Stimulated activated CD4-positive, alpha-beta T cell treated with anti-CD3 and anti-CD28 coated beads, Interleukin-12 subunit alpha, Interleukin-12 subunit beta, amount 100 ng/mL, for 48 hours (primary cell): ENCODE measurements around the gene SETBP1.

Experiments used
- DNase-seq, 3 donors: peaks; one replicate each; pipeline ENCODE4 v3.0.0-alpha.2; 2020; ENCODE audit warnings: low read depth in 2 of 3, low spot score in 1 of 3

SETBP1 gene

DNA sequence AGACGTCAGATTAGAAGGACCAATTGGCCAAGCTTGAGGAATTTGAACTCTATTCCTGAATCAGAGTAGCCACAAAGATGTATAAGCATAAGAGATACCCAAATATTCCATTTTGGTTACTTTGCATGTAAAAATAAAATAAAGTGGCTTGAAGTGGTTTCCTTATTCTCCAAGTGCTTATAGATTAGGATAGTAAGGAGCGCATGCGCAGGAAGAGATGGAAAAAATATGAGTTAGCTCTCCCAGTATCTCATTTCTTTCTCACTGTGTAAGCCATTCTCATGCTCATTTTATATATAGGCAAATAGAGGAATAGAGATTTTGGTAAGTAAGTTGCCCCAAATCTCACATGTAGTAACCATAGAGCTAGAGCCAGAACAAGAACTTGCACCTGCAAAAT is 241.3 kb downstream of the SETBP1 start:
- no peak for DNase-seq

- no peak for DNase-seq
Observed at GRCh38 chr18:44922968-44923367, 242.3 kb downstream of the SETBP1 start.

GRCh38 chr18:44924785-44925499 is 244.3 kb downstream of the SETBP1 start:
- no peak for DNase-seq

DNA sequence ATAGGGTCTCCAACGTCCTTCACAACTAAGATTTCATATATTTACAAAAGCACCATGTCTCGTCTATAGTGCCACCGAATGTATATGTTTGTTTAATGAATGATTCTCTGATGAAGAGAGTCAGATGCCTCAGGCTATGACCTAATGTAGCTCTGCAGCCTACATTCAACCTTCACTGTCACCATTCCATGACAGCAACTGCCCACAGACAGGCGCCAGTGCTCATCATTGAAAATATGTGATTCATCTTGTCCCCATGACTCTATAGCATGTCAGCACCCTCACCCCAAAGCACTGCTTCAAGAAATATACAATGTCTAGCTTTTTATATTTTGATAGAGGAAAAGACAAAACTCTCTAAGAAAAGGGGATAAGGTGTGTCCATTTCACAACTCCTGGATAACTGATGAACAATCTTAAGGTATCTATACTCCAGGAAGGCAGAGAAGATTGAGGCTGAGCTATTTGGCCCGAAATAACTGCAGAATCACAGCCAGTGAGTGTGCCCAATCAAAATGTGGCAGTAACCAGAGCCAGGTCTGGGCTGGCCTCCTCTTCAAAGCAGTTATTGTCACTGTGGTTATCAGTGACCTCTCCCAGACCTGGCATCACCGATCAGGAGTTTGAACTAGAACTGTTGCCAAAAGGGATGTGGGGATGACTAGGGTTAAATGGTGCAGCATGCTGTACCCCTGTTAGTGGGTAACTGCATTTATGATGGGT is 246.6 kb downstream of the SETBP1 start:
- no peak for DNase-seq

DNA sequence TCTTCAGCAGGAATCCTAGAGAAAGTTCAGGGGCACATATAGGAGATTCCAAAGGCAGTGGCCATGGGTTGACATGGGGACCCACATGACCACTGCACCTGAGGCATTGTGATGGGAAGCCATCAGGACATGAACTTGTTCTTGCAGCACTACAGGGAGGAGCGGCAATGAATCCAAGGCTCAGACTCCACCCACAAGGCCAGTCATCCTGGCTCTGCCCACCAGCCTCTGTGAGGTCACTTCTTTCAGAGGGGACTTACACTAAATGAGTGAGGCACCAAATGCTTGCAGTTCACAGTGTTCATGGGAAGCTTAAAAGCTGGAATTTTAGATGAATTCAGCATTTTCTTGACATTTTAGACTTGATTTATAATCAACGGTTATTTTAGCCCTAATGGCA is 254.2 kb downstream of the SETBP1 start:
- DNase-seq: no peak

- DNase-seq: no peak
Observed at GRCh38 chr18:44935455-44935854, 254.8 kb downstream of the SETBP1 start.

DNA sequence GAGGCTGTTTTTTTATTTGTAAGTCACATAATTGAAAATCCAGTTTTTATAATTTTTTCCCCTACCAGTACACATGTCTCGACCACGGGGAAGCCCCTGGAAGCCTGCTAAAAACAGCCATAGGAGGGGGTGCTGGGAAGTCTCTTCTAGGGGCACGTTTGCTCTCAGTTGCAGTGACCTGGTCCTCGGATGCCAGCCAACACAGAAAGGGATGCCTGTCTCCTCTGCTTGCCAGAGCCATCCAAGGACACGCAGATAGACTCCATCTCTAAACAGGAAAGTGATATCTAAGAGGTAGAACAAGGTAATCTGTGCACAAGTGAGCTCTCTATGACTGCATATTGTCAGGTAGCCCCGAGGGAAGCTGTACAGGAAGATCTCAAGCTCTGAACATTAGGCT is 255.8 kb downstream of the SETBP1 start:
- no peak for DNase-seq

DNA sequence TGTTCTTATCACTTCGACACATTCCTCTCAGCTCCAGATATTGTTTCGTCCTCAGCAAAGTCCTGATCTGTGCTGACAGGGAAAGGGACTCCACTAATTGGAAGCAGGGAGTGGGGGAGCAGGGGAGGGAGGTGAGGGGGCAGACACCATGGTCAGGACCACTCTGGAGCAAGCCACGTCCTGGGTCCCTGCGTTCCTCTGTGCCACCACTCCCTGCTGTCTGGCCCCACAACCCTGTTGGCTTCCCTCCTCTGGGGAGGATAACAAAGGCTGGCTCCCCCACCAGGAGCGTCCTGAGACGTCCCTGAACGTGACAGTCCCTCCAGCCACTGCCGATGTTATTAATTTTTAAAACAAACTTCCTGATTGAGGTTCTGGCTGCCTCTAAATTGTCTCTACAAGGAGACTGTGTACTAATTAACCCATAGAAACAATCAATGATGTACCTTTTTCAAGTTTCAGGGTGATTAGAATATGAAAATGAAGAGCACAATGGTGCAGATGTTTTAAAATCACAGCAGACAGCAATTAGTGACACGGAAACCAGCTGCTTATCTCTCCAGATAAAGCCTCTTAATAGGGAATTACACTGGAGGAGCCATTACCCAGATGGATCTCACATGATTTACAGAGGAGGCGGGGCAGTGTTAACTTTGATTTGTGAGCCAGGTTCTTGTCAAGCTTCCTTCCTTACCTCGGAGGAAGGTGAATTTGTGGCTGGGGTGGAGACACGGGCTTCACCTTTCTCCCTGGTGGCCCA is 257.5 kb downstream of the SETBP1 start:
- no peak for DNase-seq

DNA sequence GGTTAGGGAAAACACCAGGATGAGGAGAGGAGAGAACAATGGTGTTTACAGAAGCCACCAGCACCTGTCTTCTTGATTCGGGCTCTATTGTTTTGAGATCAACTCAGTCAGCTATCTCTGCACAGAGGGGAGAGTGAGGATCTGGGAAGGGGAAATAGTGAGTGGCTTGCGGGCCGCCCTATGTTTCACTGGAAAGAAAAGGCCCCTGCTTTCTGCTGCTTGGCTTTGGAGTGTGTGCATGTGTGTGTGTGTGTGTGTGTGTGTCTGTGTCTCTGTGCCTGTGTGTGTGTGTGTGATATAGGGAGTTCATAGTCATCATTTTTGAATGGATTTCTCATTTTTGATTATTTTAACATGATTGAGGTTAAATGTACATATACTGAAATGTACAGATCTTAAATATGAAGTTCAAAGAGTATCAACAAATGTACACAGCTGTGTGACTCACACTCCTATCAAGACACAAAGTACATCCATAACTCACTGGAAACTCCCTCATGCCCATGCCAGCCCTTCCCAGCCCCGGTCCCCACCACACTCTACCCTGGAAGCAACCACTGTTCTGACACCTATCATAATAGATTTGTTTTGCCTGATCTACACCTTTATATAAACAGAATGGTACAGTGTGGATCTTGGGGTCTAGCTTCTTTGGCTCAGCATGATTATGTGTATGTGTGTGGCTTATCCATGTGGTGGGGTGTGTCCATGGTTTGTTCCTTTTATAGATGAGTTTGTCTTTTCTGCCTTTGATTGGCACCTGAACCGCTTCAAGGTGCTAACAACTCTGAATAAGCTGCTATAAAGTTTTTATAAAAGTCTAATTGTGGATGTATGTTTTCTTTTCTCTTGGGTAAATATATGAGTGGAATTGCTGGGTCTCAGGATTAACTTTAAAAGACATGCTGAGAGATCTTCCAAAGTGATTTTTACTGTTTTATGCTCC is 258.3 kb downstream of the SETBP1 start:
- no peak for DNase-seq

DNA sequence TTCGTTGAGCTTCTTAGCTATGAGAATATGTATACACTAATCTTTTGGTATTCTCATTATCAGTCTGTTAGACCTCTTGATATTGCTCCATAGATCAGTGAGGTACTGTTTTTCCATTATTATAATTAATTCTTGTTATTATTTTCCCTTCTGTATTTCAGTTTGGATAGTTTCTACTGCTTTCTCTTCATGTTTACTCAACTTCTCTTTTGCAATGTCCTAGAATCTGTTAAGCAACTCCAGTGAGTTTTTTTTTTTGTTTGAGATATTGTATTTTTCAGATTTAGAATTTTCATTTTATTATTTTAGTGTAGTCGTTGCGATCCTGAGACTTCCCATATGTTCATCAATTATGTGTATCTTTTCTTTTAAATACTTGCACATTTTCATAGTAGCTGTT is 260.8 kb downstream of the SETBP1 start:
- DNase-seq: no peak

DNA sequence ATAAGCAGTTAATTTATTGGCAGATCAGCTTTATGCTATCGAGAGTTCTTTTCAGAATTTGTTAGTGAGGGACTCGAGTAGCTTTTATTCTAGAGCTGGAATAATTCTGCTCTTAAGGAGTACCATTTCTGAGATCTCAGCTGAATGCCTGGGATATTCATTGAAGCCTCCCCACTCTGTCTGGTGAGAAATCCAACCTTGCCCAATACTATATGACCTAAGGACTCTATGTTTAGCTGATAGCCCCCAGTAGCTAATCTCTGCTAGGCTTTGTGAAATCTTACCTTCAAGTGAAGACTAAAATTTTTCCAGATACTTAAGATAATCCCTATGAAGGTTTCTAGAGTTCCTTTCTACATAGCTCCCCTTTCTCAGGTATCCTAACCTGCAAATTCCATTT is 261.4 kb downstream of the SETBP1 start:
- no peak for DNase-seq

GRCh38 chr18:44943311-44943881 is 262.7 kb downstream of the SETBP1 start:
- DNase-seq: no peak

DNA sequence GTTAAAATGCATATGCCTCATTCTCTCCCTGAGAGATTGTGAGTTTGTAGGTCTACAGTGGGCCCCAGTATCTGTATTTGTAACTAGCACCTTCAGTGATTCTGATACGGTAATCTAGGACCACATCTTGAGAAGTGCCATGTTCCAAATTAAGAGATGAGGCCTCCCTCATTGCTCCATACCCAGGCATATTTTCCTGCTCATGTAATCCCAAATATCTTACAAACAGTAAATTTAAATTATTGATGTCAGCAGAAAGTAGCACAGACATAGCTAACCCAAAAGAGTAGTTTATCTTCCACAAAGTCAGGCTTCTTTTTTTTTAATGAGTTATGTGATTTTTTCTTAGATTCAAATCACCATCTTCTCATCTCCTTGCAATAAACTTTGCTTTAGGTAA is 263.8 kb downstream of the SETBP1 start:
- no peak for DNase-seq

GRCh38 chr18:44945888-44946401 is 265.3 kb downstream of the SETBP1 start:
- no peak for DNase-seq

DNA sequence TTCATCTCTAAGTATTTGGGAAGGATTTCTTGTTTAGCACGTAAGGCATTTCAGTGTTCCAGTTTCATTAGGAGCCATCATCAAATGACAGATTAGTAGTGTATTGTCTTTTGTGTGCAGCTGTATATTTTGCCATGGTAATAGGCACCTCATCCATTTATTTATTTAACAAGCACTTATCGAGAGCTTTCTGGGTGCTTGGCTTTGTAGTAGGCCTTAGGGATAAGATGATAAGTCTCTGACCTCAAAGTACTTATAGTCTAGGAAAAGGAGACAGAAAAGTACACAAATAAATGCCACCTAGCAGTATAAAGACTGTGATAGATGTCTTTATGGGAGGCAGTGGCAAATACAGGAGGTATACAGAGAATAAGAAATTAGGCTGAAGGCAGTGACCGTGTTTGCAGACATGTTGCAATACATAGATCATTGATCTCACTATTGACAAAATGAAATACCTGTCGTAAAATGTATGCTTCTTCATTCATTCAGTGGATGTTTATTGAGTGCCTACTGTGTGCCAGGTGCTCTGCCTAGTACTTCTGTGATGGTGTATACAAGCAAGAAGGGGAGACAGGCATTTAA is 265.9 kb downstream of the SETBP1 start:
- DNase-seq: no peak

DNA sequence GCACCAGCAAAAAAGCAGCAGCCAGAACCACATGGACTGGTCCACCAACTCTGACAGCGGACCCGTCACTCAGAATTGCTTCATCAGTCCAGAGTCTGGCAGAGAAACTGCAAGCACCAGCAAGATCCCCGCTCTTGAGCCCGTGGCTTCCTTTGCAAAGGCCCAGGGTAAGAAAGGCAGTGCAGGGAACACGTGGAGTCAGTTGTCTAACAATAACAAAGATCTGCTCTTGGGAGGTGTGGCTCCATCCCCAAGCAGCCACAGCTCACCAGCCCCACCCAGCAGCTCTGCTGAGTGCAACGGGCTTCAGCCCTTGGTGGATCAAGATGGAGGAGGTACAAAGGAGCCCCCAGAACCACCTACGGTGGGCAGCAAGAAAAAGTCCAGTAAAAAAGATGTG is 269.3 kb downstream of the SETBP1 start:
- no peak for DNase-seq

GRCh38 chr18:44950685-44951195 is 270.1 kb downstream of the SETBP1 start:
- DNase-seq: no peak

GRCh38 chr18:44951748-44952147 is 271.1 kb downstream of the SETBP1 start:
- no peak for DNase-seq

- DNase-seq: no peak
Observed at GRCh38 chr18:44954257-44954656, 273.6 kb downstream of the SETBP1 start.

DNA sequence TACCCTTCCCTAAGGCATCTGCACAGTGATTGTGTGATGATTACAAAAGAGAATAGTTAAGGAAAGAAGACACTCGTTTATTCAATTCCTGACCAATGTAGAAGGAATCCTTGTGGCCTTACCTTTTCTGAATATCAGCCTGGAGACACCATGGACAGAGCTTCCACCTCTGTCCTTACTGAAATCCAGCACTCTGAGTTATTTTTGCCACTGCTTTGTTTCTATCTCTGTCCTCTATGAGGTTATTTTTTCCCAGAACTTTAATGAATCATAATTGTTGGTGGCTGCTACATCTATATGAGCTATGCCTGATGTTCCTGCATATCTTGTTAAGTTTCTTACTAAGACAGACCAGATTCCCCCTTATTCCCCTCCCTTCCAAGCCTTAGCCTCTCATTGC is 275.1 kb downstream of the SETBP1 start:
- no peak for DNase-seq
